ENCODE data around the gene CTNNA1.
"Not testable (repeated sequence)": the region's sequence is repeated elsewhere in the genome, so short reads cannot be mapped to it uniquely, and the experiment has no call there.

Gene CTNNA1

DNA sequence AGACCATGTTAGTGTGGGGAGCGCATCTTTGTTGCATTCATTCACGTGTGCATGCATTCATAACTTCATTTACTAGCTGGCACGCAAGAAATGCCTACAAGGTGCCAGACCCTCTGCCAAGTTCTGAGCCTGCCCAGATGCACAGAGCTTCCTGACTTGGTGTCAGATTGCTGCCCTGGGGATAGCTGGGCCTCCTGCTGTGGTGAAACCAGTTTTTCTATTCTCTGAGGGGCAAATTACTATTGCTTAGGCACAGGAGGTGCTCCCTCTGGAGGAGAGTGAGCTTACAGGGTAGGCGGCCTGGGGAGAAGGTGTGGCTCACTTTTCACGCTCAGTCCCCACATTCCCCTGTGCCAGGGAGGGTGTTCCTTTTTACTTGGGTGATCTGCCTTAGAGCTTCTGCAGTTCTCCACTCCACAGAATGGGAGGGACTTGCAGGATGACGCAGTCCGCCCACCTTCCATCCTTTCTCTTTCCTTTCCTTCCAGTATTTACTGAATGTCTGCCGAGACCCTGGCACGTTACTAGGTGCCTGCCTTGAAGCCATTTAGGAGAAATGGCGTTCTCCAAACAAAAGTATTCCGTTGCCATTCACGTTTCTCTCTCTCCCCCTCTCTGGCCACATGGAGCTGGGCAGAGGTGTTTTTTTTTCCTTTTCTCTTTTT is 27.9 kb upstream of the CTNNA1 start:
- no peak for FAIRE-seq

- no peak for FAIRE-seq
Measured at GRCh38 chr5:138725818-138726416, 27.3 kb upstream of the CTNNA1 start.

- FAIRE-seq = no peak
Measured at GRCh38 chr5:138726848-138727247, 26.4 kb upstream of the CTNNA1 start.

- FAIRE-seq = not testable (repeated sequence)
Measured at GRCh38 chr5:138730496-138730895, 22.7 kb upstream of the CTNNA1 start.

GRCh38 chr5:138732466-138732865 is 20.8 kb upstream of the CTNNA1 start:
- no peak for FAIRE-seq

GRCh38 chr5:138732933-138733332 is 20.3 kb upstream of the CTNNA1 start:
- FAIRE-seq = no peak

GRCh38 chr5:138733509-138733908 is 19.7 kb upstream of the CTNNA1 start:
- FAIRE-seq = no peak

DNA sequence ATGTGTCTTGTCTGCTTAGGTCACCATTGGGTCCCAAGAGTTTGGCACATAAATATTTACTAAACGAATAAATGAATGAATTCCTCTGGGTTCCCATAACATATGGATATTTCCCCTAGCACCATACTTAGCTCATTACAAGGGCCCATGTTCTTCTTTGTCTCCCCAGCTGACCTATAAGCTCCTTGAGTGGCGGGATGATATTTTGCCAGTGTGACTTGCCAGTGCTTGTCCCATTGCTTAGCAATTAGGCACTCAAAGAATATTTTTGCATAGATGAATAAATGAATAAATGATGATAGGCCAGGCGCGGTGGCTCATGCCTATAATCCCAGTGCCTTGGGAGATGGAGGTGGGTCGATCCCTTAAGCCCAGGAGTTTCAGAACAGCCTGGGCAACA is 16.9 kb upstream of the CTNNA1 start:
- FAIRE-seq = no peak

- FAIRE-seq = no peak
Measured at GRCh38 chr5:138737494-138738265, 15.5 kb upstream of the CTNNA1 start.

- FAIRE-seq = no peak
Measured at GRCh38 chr5:138738399-138738798, 14.8 kb upstream of the CTNNA1 start.

DNA sequence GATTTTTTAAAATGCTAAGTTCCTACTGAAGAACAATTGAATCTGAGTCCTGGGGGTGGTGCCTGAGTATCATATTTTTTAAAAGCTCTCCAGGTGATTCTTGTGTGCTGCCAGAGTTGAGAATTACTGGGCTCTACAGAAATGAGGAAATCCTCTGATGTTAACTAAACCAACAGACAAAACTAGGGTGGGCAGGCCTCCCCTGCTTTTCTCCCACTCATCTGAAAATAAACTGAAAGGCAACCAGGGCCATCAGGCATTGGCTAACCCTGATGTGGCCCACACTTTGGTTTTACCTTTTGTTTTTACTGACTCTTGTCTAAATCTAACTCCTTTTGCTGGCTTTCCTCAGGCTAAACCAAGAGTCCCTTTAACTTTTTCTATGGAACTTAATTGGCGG is 13.3 kb upstream of the CTNNA1 start:
- no peak for FAIRE-seq

GRCh38 chr5:138743484-138743883 is 9.7 kb upstream of the CTNNA1 start:
- no peak for FAIRE-seq

GRCh38 chr5:138745268-138745667 is 8.0 kb upstream of the CTNNA1 start:
- FAIRE-seq = no peak

GRCh38 chr5:138748630-138749081 is 4.6 kb upstream of the CTNNA1 start:
- FAIRE-seq = no peak

DNA sequence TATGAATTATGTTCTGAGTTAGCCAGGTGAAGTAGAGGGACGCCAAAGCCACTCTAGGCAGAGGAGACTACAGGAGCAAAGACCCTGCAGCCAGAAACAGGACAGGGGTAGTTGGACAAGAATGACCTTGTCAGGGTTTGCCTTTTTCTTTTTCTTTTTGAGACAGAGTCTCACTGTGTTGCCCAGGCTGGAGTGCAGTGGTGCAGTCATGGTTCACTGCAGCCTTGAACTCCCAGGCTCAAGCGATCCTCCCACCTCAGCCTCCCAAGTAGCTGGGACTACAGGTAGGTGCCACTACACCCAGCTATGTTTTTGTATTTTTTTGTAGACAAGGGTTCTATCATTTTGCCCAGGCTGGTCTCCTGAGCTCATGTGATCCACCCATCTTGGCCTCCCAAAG is 1.9 kb upstream of the CTNNA1 start:
- FAIRE-seq = not testable (repeated sequence)

GRCh38 chr5:138752341-138752950 is 779 bp upstream of the CTNNA1 start:
- FAIRE-seq = no peak

- FAIRE-seq = no peak
Measured at GRCh38 chr5:138753794-138754698, 821 bp downstream of the CTNNA1 start.

- no peak for FAIRE-seq
Measured at GRCh38 chr5:138754699-138755057, 1.5 kb downstream of the CTNNA1 start.

DNA sequence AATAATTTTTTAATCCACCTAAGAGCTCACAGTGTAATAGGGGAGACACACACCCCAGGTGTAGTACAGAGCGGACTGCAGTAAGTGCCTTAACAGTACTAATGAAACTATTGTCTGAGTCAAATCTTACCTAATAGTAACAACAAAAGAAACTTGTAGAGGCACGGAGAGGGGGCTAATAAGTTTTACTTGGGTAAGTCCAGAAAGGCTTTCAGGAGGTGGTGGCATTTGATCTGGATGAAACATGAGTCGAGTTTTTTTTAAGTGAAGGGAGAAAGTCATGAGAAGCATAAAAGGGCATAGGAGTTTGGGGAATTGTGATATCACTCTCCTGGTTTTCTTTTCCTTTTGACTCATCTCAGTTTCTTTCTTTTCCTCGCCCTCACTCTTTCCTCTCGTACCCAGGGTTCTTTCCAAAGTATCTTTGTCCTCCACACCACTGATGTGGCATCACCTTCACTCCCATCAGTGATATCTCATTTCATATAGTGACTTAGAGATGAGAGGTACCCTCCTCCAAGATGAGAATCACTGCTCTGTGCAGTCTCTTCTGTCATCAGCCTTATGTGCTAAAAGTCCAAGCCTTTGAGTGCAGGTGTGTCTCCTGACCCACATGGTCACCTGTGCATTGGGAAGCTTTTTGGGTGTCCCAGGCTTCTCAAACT is 2.0 kb downstream of the CTNNA1 start:
- FAIRE-seq = no peak

DNA sequence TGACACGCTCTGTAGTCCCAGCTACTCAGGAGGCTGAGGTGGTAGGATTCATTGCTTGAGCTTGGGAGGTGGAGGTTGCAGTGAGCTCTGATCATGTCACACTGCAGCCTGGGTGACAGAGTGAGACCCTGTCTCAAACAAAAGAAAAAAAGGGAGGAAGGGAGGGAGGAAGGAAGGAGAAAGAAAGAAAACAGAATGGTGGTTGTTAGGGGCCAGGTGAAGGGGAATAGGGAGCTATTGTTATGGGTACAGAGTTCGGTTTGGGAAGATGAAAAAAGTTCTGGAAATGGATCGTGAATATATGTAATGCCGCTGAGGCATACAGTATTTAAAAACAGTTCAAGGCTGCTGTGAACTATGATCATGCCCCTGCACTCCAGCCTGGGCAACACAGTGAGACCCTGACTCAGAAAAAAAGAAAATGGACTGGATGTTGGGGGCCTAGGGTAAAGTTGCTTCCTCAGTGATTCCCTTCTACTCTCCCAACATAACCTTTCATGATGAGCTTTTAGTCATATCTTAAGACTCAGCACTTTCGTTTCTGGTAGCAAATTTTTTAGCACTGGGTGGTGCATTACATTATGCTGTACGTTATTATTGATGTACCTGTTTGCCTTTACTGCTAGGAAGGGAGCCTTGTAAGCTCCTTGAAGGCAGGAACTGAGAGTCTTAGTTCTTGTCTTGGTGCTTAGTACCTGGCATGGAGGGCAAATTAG is 4.0 kb downstream of the CTNNA1 start:
- no peak for FAIRE-seq

GRCh38 chr5:138760448-138761110 is 7.4 kb downstream of the CTNNA1 start:
- FAIRE-seq = no peak

All from G401.6 (cell line).